WTC11 (cell line): ENCODE measurements around the gene URM1. TPM values are rescaled to one million over a fixed set of nuclear protein-coding genes. Genes with fewer than 3 reads are reported as not detected.

Source experiments
- AR ChIP-seq: fragments of 250-450 bp; sonication (Bioruptor Pico); IDR thresholded peaks from 2 replicates; pipeline ENCODE4 v1.9.0; 2021; ENCODE audit warnings: mild to moderate bottlenecking
- ETV6 ChIP-seq: sonication (generic); formaldehyde crosslinking; IDR thresholded peaks from 2 replicates; pipeline ENCODE4 v1.8.1; 2022; ENCODE audit warnings: mild to moderate bottlenecking, missing genetic modification reagents
- FOXP1 ChIP-seq: sonication (generic); formaldehyde crosslinking; IDR thresholded peaks from 2 replicates; pipeline ENCODE4 v1.8.0; 2022; ENCODE audit warnings: missing genetic modification reagents, mild to moderate bottlenecking, moderate library complexity, borderline replicate concordance
- GABPB1 ChIP-seq: sonication (generic); formaldehyde crosslinking; IDR thresholded peaks from 2 replicates; pipeline ENCODE4 v1.8.1; 2023; ENCODE audit warnings: mild to moderate bottlenecking, missing genetic modification reagents
- GTF2I ChIP-seq: fragments of 250-450 bp; sonication (Bioruptor Pico); conservative IDR thresholded peaks from 2 replicates; pipeline ENCODE4 v1.4.0; 2021; ENCODE audit warnings: mild to moderate bottlenecking
- NFATC4 ChIP-seq: fragments of 250-450 bp; sonication (Bioruptor Pico); IDR thresholded peaks from 2 replicates; pipeline ENCODE4 v1.9.0; 2021; ENCODE audit warnings: mild to moderate bottlenecking
- PRDM15 ChIP-seq: sonication (generic); formaldehyde crosslinking; IDR thresholded peaks from 2 replicates; pipeline ENCODE4 v1.8.0; 2022; ENCODE audit warnings: missing genetic modification reagents
- TEAD4 ChIP-seq: sonication (generic); formaldehyde crosslinking; IDR thresholded peaks from 2 replicates; pipeline ENCODE4 v1.8.0; 2022; ENCODE audit warnings: mild to moderate bottlenecking, missing genetic modification reagents
- ZNF121 ChIP-seq: sonication (generic); formaldehyde crosslinking; IDR thresholded peaks from 2 replicates; pipeline ENCODE4 v1.8.0; 2023; ENCODE audit warnings: missing genetic modification reagents
- ZNF281 ChIP-seq: sonication (generic); formaldehyde crosslinking; IDR thresholded peaks from 2 replicates; pipeline ENCODE4 v1.8.0; 2023; ENCODE audit warnings: mild to moderate bottlenecking, missing genetic modification reagents
- ZNF532 ChIP-seq: fragments of 250-450 bp; sonication (Bioruptor Pico); IDR thresholded peaks from 2 replicates; pipeline ENCODE4 v1.9.0; 2021; ENCODE audit warnings: mild to moderate bottlenecking, borderline replicate concordance
- ZSCAN18 ChIP-seq: fragments of 250-450 bp; sonication (Bioruptor Pico); IDR thresholded peaks from 2 replicates; pipeline ENCODE4 v2.1.2; 2022; ENCODE audit warnings: mild to moderate bottlenecking, moderate library complexity
- total RNA-seq: library from RNA; stranded (reverse); gene quantifications from 3 replicates; pipeline ENCODE4 v1.2.3, GENCODE V29; 2021

The URM1 gene
- total RNA-seq, 1 experiment from 2014 or later: 67.9 TPM

- TF ChIP-seq AR (CRISPR knock-in tag) (no peak), ZSCAN18 (CRISPR knock-in tag) (no peak), TEAD4 (CRISPR knock-in tag) (no peak), PRDM15 (no peak), ZNF532 (CRISPR knock-in tag) (no peak), FOXP1 (CRISPR knock-in tag) (no peak), ZNF121 (CRISPR knock-in tag) (no peak), GTF2I (CRISPR knock-in tag) (no peak), NFATC4 (CRISPR knock-in tag) (no peak), GABPB1 (CRISPR knock-in tag) (no peak), ZNF281 (CRISPR knock-in tag) (no peak), ETV6 (CRISPR knock-in tag) (no peak)
These were observed 500 bp downstream of the URM1 start (continued) for GRCh38 chr9:128371630-128372117.
